Activated CD8-positive, alpha-beta memory T cell treated with anti-CD3 and anti-CD28 coated beads, Interleukin-2, amount 50 U/mL, for 48 hours (primary cell): Measurements from ENCODE around the gene FAM193B.

Experiments used
- DNase-seq: peaks from one replicate; pipeline ENCODE4 v3.0.0-alpha.2; 2020

FAM193B gene

DNA sequence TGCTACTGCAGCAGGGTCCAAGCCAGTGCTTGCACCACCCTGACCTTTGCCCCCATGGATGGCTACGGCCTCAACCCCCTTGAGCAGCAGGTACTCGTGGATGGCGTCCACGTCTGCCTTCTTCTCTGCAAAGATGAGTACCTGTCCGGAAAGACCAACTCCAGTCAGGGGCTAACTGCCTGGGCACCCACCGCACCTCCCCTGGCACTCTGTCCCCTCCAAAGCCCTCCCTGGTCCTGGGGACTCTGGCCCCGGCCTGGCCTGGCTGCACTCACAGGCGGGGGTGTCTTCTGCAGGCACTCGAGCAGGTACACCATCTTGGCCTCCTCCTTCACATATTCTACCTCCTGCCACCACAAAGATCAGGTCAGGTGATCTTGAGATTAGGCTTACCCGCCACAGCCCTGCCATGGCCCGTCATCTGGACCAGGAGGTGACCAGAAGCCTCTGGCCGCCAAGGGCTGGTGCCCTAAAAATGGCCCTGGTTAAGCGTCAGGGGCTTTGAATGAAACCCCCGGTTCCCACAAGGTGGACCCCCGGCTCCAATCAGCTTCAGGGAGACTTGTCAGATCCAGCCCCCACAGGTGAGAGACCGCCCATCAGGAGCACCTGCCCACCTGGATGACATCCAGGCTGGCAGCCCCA, 41.5 kb downstream of the FAM193B start:
- DNase-seq, result no peak

GRCh38 chr5:177511796-177512675, 42.3 kb downstream of the FAM193B start:
- no peak for DNase-seq

- no peak for DNase-seq
Measured at GRCh38 chr5:177511181-177511580, 43.2 kb downstream of the FAM193B start.

- DNase-seq, result no peak
Measured at GRCh38 chr5:177510567-177511053, 43.8 kb downstream of the FAM193B start.

DNA sequence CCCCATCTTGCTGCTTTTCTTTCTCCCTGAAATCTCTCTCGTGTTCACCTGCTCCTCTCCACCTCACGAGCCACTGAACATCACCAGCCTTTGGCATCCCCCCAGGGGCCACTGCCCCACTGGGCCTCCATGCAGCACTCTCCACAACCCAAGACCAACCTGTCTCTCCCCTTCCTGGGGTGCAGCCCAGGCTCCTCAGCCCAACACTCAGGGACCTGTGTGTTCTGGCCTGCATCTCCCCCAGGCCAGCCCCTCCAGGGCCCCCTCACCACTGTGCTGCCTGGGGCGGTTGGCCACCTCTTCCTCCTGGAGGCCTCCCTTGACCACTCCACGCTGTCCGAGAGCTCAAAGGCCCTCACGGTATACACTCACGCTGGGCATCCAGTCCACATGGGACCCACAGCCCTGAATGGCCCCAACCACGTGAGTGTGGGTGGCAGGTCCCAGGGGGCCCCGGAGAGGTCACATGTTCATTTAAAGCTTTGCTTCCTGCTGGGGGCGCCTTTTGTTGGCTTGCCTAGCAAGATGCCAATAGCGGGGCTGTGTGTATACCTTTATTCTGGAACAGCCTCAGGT, 44.3 kb downstream of the FAM193B start:
- no peak for DNase-seq

GRCh38 chr5:177509381-177509951, 44.9 kb downstream of the FAM193B start, which contains the start of gene DOK3:
Gene DOK3 (minus strand): TSS chr5:177509826. CDS start chr5:177509540, 286 bp downstream.
- DNase-seq, result no peak

GRCh38 chr5:177508837-177509236, 45.5 kb downstream of the FAM193B start:
- no peak for DNase-seq

DNA sequence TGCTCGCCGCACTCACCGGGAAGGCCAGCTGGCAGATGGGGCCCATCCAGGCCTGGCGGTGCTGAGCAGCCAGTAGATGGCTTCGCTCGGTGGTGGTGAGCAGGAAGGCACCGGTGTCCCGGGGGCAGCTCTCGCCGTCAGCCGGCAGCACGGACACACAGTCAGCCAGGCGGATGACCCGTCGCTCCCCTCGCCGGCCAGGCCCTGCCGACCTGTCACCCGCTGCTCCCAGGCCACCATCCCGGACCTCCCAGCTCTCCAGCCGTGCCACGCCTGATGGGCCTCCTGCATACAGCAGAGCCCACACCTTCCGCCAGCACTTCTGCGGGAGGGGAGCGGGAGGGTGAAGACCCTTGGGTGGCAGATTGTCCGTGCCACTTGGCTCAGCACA, 46.1 kb downstream of the FAM193B start:
- no peak for DNase-seq

- no peak for DNase-seq
Measured at GRCh38 chr5:177507596-177508220, 46.7 kb downstream of the FAM193B start.

- DNase-seq, result no peak
Measured at GRCh38 chr5:177507165-177507564, 47.2 kb downstream of the FAM193B start.

- DNase-seq, result no peak
Measured at GRCh38 chr5:177505075-177505474, 49.3 kb downstream of the FAM193B start.

DNA sequence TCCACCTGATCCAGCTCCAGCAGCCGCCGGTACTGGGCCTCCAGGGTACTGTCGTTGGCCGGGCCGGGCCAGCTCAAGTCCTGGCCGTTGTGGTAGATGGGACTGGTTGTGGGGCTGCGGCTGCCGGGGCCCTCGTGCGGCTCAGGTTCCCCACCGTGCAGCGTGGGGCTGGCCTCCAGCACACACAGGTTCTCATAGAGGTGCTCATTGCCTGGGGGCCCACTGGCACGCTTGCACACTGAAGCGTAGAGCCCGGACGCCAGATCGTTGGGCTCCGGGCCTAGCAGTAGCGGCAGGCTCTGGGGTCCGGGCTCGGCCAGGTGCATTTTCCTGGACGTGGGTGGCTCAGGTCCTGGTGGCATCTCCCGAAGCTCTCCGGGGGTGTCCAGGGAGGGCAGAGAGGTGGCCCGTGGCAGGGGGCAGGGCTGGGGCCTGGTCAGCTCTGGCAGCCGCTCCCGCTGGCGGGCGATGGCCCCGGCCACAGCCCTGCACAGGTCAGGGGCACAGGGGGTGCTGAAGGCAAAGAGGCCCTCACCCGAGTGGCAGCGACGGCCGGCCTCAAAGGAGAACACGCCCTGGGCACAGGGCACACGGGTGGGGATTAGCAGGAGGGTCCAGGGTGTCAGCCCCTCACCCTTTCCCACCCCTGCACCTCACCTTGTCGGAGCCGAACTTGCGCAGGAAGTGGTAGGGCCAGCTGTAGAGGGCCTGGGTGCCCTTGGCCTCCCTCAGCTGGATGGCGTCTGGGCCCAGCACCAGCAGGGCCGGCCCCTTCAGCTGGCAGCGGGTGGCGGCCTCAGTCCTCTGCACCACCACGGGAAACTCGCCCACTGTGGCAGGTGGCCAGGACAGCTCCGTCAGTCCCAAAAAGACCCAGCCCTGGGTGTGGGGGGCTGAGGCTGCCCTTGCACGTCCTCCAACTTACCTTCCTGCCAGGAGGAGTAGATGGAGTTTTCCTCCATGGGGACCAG, 50.0 kb downstream of the FAM193B start:
- no peak for DNase-seq

GRCh38 chr5:177503351-177504085, 50.8 kb downstream of the FAM193B start:
- DNase-seq, result no peak

- DNase-seq, result no peak
Measured at GRCh38 chr5:177502886-177503285, 51.5 kb downstream of the FAM193B start.

GRCh38 chr5:177501874-177502678, 52.3 kb downstream of the FAM193B start:
- DNase-seq, result no peak

DNA sequence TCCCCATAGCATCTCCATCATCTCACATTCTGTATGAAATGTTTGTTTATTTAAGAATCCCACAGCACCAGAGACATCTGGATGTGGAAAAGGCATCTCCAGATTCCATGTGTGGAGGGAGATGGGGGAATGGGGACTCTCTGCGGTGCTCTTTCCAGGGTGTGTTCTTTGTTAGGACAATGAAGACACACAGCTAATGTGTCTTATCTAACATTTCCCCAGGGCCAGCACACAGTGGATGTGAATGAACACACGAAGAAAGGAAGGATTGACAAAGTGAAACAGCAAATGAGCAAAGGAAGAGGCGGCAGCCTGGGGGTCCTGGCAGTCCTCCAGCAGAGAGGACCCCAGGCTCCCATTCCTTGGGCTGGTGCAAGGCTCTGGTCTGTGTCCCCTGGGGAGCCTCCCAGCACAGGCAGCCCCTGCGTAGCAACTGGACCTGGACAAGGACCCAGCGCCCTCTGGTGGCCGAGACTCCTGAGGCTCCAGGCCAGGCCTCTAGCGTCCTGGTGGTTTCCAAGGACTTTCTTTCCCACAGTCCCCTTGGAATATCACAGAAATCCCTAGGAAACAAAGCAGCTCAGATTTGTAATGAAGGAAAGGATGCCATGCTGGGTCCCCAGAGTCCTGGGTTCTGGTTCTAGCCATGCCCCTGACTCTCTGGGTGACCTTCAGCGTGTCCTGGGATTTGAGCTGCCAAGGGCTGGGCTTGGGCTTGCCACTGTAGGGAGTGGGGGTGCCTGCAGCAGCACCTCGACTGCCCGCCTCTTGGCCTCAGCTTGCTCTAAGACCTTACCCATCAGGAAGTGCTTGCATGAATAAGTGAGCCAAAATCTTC, 53.5 kb downstream of the FAM193B start:
- DNase-seq, result peak; percentile 97

- DNase-seq, result no peak
Measured at GRCh38 chr5:177499842-177500241, 54.5 kb downstream of the FAM193B start.

DNA sequence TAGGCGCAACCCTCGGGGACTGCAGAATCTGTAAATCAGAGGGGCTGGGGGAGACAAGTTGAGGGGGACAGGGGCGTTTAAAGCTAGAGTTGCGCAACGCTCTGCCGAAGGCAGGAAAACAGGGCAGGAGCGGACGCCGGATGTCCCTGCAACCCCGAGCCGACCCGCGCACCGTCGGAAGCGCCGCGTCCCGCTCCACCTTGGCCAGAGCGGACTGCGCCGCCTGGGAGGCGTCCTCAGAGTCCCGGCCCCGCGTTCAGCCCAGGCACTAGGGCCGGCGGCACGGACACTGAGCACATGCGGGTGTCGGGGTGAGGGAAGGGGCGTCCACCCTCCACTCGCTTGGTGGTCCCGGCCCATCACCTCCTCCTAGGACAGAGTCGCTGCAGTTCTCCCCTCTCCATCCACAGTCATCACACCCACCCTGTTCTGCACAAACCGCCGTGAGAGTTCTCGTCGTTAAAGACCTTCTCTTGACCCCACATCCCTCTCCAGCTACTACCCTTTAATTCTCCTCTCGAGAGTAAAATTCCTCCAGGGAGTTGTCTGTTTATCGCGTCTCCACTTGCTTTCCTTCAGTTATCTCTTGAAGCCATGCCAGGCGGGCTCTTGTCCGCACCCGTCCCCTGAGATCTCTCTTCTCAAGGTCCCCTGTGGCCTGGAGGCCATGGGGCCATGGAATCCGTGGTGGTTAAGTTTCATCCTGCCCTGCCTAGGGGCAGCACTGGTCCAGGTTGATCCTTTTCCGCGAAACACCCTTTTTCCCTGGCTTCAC, 56.2 kb downstream of the FAM193B start:
- DNase-seq, result peak; percentile 75
